NCI-H524 (cell line): Measurements from ENCODE around the gene RFT1.
A peak's percentile ranks its signal among the peaks of the same experiment; 100 is the strongest.
"Not testable (repeated sequence)": the region's sequence is repeated elsewhere in the genome, so short reads cannot be mapped to it uniquely, and the experiment has no call there.

Source experiments
- DNase-seq, 2 experiments: peaks; one replicate each; lab custom pipeline; 2025; lab: John Stamatoyannopoulos, UW

RFT1 gene

DNA sequence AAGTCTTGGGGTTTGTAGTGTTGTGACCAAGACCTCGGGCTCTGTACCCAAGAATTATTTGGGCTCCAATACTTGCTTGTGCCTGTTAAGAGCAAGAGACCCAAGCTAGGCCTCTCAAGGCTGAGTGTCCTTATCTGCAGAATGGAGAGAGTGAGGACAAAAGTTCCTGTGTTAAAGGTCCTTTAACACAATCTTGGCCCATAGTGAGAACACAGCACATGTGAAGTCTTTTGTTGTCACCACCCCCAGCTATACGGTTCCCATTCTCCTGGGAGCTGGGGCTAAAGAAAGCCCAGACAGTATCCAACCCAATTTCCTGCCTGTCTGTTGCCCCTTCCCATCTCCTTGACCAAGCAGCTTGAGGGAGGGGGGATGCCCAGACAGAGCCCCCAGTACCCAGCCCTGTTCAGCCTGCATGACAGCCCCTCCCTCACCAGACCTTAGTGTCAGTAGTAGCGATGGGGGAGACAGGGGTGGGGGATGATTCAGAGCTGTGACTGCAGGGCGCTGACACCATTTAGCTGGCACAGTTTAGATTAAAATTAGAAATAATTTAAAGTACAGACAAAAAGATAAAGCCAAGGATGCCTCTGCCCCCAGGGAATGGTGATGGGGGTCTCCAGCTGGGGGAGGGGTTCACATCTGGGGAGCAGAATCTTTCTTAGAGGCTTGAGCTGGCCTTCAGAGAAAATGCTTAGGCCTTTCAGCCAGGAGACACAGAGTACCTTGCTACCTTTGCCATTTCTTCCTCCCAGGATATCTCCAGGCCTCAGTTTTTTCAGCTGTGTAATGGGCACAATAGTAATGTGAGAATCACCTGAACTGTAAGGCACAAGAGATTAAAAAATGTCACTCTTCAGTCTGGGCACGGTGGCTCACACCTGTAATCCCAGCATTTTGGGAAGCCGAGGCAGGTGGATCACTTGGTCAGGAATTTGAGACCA, 33.5 kb upstream of the RFT1 start:
- DNase-seq, result no peak

- no peak for DNase-seq
Measured at GRCh38 chr3:53162672-53163443, 32.6 kb upstream of the RFT1 start.

- peak in 1 of 2 experiments; percentile 34 for DNase-seq
Measured at GRCh38 chr3:53161820-53162671, 31.8 kb upstream of the RFT1 start.

DNA sequence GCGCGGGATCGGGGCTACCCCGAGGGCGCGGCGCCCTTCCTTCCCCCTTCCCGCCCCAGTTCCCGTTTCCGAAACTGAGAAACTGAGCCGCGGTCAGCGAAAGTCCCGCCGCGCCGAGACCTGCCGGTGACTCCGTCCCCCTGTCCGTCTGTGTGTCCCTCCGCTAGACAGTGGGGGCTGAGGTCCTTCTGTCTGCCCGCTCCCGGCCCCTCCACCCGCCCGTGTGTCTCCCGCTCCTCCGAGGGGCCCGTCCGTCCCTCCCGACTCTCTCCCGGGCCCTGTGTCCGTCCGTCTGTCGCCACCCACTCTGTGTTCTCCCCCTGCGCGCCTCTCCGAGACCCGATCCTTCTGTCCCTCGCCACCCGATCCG, 31.2 kb upstream of the RFT1 start:
- DNase-seq, result peak in 1 of 2 experiments; percentile 34

- peak; percentile 7 to 53 for DNase-seq
Measured at GRCh38 chr3:53160660-53161449, 30.6 kb upstream of the RFT1 start, which contains the start of gene PRKCD. PRKCD (plus strand) TSS chr3:53161209; CDS start chr3:53178423, 17,214 bp downstream.

GRCh38 chr3:53160061-53160659, 29.9 kb upstream of the RFT1 start:
- no peak for DNase-seq

DNA sequence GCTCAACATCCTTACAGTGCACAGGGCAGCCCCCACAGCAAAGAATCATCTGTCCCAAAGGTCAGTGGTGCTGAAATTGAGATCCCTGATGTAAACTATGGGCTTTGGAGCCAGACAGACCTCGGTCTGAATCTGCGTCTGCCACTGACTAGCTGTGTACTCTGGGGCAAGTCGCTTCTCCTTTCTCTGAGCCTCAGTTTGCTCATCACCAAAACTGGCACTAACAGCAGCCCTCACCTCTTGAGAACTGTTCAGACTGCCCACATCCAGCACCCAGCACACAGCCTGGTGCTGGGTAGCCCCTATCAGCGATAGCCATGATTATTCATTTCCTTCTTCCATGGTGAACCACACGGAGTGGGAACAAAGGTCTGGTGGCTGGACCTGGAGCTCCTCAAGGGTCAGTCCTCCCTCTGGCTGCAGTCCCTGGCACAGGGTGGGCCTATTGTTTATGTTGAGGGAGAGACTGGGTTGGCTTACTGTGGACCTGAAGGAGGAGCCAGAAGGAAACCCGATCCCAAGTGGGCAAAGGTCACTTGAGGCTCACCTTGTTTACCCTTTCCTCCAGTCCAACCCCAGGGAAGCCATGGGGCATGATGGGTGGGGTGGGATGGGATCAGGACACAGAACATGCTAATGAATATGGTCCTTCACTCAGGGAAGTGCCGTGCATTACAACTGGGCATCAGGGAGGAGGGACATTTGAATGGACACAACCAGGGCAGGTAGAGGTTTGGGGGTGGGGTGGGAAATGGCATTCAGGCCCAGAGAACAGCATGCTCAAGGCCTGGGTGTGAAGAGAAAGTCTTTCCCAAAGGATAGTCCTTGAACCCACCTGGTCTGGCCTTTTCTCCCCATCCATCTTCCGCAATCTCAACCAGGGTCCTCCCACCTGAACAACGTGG, 29.2 kb upstream of the RFT1 start:
- no peak for DNase-seq

- DNase-seq, result no peak
Measured at GRCh38 chr3:53158765-53159155, 28.5 kb upstream of the RFT1 start.

DNA sequence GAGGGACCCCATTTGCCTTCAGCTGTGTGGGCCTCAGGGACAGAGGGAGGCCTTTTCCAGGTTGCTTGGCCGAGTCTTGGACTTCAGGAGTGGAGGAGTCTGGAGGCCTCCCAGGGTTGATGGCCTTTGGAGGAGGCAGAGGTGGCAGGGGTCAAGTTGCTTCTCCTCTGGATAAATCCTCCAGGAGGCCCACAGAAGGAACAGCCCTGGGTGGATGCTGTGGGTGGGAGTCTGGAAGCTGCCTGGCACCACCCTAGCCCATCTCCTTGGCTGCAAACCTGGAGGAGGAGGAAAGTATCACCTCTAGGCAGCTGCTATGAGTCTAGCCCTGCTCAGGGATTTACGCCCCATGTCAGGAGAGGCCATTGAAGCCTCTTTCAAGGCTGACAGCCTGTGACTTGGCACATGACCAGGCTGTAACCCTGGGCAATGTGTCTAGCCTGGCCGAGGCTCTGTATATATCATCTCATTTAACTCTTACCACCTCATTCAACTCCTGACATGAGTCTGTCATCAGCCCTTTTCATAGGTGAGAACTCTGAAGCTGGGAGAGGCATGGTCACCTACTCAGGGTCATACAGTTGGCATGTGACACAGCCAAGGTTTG, 27.8 kb upstream of the RFT1 start:
- DNase-seq, result no peak

DNA sequence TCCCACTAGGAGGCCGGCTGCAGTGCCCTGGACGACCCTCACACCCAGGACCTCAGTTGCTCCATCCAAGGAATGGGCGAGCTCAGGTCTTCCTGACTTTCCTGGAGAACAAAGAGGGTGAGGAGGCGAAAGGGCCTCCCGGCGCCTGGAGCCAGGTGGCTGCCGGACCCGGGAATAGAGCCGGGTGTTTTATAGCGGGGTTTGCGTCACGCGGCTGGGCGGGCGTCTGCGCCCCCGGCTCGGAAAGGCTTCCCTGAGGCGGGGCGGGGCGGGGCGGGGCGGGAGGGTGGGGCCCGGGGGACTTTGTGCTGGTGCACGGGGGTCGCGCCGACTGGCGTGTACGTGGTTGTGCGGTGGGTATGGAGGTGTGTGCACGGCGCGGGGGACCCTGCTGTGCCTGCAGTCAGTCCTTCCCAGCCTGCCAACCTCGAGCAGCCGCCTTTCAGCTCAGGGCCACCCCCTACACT, 26.2 kb upstream of the RFT1 start:
- DNase-seq, result no peak

- DNase-seq, result no peak
Measured at GRCh38 chr3:53155760-53156159, 25.5 kb upstream of the RFT1 start.

DNA sequence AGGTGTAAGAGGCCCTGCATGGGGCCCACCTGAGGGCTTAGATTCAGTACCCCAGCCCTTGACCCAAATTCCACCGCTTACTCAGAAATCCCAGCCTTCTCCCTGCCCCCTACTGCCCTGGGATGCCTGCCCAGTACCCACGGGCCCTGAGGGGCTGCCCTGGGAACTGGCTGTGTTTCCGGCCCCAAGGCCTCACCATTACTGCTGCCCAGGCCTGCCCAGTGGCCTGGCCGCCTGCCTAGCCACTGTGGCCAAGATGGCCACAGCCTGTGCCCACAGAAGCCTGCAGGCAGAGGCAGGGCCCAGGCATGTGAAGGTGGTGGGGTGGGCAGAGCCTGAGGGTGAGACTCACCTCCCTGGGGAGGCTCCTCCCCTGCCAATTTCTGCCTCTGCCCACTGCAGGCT, 24.6 kb upstream of the RFT1 start:
- no peak for DNase-seq

DNA sequence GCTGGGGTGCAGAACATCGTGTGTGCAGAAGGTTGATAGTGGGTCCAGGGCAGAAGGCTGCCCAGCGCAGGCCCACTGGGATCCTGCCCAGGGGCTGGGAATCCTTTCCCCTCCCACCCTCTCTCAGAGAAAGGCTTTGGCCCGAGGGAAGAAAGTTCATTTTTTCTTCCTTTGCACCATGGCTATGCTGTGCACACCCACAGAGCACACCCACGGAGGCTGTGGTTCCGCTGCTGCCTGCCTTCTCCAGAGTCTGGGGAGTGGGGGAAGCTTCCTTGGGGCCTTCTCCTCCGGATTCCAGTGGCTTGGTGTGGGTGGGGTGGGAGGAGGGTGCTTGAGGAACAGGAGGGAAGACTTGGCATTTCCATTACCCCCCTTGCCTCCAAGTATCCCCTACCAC, 23.7 kb upstream of the RFT1 start:
- DNase-seq, result no peak

- no peak for DNase-seq
Measured at GRCh38 chr3:53153264-53153823, 23.1 kb upstream of the RFT1 start.

DNA sequence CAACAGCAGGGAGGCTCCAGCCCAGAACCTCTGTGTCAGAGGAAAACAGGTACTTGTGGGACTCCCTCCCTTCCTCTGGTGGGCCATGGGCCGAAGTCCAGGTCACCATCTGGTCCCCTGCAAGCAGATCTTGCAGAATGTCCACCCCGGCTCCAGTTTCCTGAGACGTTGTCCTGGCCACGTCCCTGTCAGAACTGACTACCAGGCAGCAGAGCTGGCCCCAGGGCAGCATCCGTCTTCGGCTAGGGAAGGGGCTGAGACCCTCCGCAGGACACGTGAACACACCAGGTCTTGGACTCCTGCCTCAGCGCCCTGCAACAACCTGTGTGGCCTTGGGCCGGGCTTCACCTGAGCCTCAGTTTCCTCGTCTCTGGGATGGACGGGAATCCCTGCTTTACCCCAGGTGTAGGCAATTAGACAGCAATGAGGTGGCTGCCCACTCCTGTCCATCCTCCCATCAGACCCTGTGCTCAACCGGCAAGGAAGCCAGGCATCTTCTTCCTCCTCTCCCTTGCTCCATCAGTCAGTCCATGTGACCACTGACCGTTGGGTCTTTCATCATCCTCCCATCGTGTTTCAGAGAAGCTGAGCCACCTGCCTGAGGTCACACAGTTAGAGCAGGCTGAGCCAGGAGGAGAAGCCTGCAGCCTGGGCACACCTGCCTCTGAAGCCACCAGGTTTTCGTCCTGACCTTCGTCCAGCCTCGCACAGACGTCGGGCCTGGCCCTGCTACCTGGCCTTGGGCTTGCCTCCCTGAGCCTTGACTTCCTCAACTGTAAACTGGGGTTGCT, 21.8 kb upstream of the RFT1 start:
- no peak for DNase-seq

GRCh38 chr3:53151465-53151864, 21.2 kb upstream of the RFT1 start:
- no peak for DNase-seq

GRCh38 chr3:53151086-53151438, 20.8 kb upstream of the RFT1 start:
- DNase-seq, result not testable (repeated sequence)
